HG03571 (cell line): ENCODE data around the gene IL21R.

Experiments used
- ATAC-seq: cut with Tn5 transposase; IDR thresholded peaks from one replicate; pipeline ENCODE4 v1.9.1; 2021; ENCODE audit not compliant: unreplicated experiment

The IL21R gene

GRCh38 chr16:27401768-27402568 lies at the start of gene IL21R:
Gene IL21R, plus strand, starts transcription at chr16:27402174. Its CDS starts 27,898 bp downstream, at chr16:27430072.
- ATAC-seq: peak; percentile 49

- ATAC-seq: no peak
Observed at GRCh38 chr16:27353853-27354252, 48.1 kb upstream of the IL21R start.

DNA sequence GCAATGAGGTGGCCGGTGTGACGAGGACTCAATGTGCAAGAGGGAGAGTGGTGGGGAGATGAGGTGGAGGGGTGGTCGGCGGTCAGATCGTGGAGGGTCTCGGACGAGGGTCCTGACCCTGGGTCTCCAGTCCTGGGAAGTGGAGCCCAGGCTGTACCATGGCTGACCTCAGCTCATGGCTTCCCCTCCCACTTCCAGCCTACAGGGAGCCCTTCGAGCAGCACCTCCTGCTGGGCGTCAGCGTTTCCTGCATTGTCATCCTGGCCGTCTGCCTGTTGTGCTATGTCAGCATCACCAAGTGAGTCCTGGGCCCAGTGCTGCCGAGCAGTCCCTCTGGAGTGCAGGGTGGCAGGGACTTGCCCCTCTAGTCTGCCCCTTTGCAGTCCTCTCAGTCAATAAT lies 46.4 kb upstream of the IL21R start:
- no peak for ATAC-seq

- no peak for ATAC-seq
Observed at GRCh38 chr16:27356794-27357193, 45.2 kb upstream of the IL21R start.

GRCh38 chr16:27359051-27359450 lies 42.9 kb upstream of the IL21R start:
- ATAC-seq: no peak

DNA sequence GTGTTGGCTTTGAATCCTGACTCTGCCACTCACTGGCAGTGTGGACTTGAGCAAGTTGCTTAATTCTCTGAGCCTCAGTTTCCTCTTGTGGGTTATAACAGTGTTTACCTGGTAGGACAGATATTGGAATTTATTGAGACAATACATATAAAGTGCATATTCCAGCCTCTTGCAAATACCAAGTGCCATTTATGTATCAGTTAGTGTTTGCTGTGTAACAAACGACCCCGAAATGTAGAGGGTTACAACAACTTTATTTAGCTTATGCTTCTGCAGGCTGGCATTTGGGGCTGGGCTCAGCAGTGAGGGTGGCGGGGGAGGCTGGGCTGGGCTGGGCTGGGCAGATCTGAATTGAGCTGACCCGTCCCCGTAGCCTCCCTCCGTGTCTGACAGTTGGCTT lies 42.4 kb upstream of the IL21R start:
- ATAC-seq: no peak

DNA sequence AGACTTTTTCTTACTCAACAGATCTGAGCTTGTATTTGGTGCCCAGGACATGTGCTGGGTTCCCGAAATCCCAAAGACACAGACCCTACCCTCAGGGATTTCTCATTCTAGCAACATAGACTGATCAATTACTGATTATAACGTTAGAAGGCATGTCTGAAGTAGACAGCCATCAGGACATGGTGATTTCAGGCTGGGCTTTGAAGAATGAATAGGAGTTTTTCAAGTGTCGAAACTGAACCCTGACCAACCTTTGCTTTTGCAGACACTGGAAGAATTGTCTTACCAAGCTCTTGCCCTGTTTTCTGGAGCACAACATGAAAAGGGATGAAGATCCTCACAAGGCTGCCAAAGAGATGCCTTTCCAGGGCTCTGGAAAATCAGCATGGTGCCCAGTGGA lies 40.0 kb upstream of the IL21R start:
- ATAC-seq: no peak

DNA sequence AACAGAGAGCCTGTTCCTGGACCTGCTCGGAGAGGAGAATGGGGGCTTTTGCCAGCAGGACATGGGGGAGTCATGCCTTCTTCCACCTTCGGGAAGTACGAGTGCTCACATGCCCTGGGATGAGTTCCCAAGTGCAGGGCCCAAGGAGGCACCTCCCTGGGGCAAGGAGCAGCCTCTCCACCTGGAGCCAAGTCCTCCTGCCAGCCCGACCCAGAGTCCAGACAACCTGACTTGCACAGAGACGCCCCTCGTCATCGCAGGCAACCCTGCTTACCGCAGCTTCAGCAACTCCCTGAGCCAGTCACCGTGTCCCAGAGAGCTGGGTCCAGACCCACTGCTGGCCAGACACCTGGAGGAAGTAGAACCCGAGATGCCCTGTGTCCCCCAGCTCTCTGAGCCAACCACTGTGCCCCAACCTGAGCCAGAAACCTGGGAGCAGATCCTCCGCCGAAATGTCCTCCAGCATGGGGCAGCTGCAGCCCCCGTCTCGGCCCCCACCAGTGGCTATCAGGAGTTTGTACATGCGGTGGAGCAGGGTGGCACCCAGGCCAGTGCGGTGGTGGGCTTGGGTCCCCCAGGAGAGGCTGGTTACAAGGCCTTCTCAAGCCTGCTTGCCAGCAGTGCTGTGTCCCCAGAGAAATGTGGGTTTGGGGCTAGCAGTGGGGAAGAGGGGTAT lies 39.3 kb upstream of the IL21R start:
- no peak for ATAC-seq

DNA sequence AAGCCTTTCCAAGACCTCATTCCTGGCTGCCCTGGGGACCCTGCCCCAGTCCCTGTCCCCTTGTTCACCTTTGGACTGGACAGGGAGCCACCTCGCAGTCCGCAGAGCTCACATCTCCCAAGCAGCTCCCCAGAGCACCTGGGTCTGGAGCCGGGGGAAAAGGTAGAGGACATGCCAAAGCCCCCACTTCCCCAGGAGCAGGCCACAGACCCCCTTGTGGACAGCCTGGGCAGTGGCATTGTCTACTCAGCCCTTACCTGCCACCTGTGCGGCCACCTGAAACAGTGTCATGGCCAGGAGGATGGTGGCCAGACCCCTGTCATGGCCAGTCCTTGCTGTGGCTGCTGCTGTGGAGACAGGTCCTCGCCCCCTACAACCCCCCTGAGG lies 38.7 kb upstream of the IL21R start:
- ATAC-seq: no peak

GRCh38 chr16:27363797-27364196 lies 38.2 kb upstream of the IL21R start:
- no peak for ATAC-seq

DNA sequence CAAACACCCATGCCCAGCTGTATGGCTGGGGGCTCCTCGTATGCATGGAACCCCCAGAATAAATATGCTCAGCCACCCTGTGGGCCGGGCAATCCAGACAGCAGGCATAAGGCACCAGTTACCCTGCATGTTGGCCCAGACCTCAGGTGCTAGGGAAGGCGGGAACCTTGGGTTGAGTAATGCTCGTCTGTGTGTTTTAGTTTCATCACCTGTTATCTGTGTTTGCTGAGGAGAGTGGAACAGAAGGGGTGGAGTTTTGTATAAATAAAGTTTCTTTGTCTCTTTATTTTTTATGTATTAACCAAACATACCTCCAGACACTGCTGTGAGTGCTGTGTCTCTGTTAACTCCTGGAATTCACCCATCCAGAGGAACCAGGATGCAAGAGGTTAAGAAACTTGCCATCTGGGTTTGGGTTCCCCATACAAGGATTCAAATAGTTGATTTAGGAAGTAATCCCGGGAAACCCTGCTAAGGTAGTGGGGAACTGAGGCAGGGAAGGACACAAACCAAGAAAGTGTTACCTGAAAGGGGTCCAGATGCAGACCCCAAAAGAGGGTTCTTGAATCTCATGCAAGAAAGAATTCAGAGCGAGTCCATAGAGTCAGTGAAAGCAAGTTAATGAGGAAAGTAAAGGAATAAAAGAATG lies 37.4 kb upstream of the IL21R start:
- ATAC-seq: no peak

DNA sequence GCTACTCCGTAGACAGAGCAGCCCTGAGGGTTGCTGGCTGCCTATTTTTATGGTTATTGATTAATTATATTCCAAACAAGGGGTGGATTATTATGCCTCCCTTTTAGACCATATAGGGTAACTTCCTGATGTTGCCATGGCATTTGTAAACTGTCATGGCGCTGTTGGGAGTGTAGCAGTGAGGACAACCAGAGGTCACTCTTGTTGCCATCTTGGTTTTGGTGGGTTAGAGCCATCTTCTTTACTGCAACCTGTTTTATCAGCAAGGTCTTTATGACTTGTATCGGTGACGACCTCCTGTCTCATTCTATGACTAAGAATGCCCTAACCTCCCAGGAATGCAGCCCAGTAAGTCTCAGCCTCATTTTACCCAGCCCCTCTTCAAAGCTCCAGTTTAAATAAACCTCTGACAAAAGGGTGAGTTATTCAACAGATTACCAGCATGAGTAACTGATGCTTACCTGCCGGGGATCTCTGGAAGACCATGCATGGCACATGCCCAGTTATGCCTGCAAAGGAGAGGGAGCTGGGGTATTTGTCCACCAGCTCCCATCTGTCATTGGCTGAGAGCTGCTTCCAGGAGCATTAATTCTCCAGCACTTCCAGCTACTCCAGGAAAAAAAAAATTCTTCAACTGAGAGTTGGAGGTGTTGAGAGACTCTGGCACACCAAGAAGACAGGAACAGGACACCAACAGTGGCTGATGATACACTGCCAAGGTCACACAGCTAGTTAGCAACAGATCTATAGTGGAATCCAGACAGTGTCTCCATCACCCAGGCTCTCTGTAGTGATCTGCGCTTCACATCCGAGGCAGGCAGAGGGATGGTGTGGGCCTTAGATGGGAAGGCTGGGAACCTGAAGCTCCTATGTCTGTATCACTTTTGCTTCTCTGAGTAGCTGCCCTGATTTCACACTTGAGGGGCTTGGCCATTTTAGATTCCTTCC lies 36.6 kb upstream of the IL21R start:
- no peak for ATAC-seq

DNA sequence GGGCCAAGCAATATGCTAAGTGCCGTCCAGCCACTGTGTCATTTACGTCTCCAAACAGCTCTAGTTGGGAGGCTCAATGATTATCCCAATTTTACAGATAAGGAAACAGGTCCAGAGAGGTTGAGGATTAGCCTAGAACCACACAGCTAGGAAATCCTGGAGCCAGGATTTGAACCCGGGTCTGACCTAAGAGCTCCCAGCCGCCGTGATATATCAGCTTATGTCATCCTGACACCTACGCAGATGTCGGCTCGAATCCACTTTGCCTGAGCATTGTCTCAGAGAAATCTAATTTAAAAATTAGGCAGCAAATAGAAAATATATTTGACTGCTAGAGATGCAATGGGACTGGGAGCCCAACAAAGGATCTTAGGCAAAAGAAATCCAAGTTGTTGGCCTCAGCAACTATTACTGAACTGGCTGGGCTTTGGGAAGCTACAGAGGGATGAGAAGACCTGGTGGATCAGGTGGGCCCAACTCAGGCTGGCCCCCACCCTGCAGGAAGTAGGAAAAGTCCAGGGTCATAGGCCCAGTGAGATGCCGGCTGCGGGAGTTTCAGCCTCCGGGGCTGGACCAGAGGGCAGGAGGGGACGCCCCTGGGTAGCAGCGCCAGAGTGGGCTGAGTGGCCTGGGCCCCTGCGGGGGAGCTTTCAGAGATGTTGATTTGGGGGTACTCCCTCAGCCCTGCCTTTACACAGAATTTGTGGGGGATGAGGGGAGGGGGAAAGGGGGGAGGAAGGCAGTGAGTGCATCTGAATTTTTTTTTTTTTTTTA lies 35.1 kb upstream of the IL21R start:
- ATAC-seq: no peak

DNA sequence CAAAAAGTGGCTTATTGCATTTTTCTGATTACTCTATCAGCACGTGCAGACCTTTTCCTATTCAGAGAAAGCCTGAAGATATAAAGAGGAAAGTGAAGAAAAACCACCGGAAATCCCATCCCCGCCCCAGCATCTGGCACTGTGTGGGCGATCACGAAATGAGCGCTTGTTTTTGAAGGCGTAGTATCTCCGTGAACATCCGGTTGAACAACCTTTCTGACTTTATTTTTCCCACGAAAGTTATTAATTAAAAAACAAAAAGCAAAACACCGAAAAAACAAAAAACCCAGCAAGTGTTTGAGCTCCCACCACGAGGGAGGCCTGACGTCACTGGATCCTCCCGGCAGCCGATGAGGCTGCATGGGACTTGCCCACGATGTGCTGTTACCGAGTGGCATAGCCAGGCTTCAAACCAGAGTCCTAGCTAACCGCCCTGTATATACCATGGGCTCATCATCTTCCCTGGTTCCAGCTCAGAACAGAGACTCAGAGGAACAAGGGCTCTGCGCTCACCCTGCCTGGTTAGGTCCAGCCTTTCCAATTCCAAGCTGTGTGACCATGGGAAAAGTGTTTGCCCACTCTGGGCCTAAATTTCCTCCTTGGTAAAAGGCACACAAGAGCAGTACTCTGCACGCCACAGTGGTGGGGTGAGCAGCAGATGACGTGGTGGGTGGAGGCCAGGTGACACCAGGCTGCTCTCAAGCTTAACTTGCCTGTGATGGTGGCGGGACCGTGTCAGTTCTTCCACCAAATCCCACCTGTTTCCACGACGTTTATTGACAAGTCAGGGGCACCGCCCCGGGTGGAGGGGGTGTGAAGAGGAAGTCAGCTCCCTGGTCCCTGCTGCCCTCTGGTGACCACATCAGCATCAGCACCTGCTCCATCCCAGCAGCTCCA lies 34.3 kb upstream of the IL21R start:
- ATAC-seq: peak; percentile 73

GRCh38 chr16:27368358-27368722 lies 33.6 kb upstream of the IL21R start:
- ATAC-seq: no peak

DNA sequence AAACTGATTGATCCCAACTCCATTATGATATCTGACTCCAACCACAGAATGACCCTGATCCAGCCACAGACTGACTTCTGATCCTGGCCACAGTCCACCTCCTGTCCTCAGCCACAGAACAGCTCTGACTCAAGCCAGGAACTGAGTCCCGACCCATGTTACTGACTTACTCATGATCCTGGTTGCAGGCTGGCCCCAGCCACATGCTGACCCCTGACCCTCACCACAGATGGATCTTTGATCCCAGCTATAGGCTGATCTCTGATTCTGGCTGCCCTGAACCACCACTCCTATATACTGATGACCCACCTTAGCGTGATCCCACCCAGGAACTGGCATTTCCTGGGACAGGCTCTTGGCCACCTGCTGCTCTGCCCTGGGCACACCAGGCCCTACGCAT lies 32.2 kb upstream of the IL21R start:
- ATAC-seq: no peak

GRCh38 chr16:27370318-27370717 lies 31.7 kb upstream of the IL21R start:
- ATAC-seq: no peak

DNA sequence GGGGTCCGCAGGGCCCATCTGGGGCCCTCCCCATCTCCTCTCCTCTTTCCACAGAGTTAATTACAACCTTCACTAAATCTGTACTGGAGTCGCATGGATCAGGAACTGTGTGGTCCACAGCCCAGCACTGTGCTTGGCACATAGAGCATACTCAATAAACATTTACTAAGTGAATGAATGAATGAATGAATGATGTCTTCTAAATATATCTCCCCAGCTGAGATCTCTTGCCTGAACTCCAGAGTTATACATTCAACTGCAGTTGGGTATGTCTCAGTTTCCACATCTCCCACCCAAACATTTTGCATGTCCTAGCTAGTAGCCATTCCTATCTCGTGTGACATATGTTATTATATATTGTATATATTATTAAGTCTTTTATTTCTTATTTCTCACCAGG lies 28.7 kb upstream of the IL21R start:
- no peak for ATAC-seq

DNA sequence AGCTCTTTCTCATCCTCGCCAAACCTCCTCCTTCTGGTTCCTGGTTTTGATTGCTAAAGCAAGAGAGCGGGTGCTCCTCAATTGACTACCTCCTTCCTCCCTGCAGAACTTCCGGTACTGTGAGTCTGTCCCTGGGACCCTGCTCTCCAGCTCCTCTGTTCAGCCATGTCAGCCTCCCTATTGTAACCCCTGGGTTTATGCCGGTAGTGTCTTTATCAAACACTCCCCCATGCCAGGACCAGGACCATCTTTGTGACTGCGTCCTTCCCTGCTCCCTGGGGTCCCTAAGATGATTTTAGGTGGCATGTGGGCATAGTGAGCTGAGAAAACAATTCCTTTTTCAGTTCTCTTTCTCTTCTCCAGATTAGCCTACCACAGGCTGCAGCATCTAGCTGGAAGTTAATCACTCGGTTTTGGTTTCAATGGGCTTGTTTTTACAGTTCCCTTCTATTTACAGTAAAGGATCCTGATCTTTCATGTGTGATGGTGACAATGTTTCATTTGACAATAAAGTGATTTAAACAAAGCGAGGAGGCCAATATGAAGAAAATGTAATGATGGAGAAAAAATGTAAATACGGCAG lies 27.7 kb upstream of the IL21R start:
- ATAC-seq: peak; percentile 25
